Vagina (tissue), 2 donors: ENCODE results near the gene STAT5B. TPM values are rescaled to one million over a fixed set of nuclear protein-coding genes. Genes with fewer than 3 reads are reported as not detected.

Experiments used
- DNase-seq, 2 donors: peaks; one replicate each; pipeline ENCODE4 v3.0.0-alpha.2; 2017; ENCODE audit errors: extremely low spot score in 2 of 2
- H3K27ac ChIP-seq: fragments of 200-600 bp; sonication (generic); one replicate; pipeline ENCODE4 v1.5.1; 2019
- H3K27me3 ChIP-seq: fragments of 200-600 bp; sonication (generic); one replicate; pipeline ENCODE4 v1.5.1; 2019
- H3K36me3 ChIP-seq, 2 donors: fragments of 200-600 bp; sonication (generic); one replicate each; pipeline ENCODE4 v1.5.1; 2017 to 2019
- H3K4me1 ChIP-seq: fragments of 200-600 bp; sonication (generic); one replicate; pipeline ENCODE4 v1.5.1; 2019
- H3K4me3 ChIP-seq, 2 donors: fragments of 200-600 bp; sonication (generic); 1 replicate in 1 of 2; 2 replicates in 1 of 2; pipeline ENCODE4 v1.5.1; 2016 to 2019
- H3K9me3 ChIP-seq: fragments of 200-600 bp; sonication (generic); one replicate; pipeline ENCODE4 v1.5.1; 2019
- POLR2A ChIP-seq, 2 donors: fragments of 450-650 bp; IDR thresholded peaks; one replicate each; pipeline ENCODE4 v1.6.1; 2017; ENCODE audit warnings: antibody characterized with exemption in 2 of 2, mild to moderate bottlenecking in 2 of 2, moderate library complexity in 2 of 2
- POLR2AphosphoS5 ChIP-seq, 2 donors: sonication (generic); formaldehyde crosslinking; IDR thresholded peaks; one replicate each; pipeline ENCODE4 v1.9.0; 2017; ENCODE audit warnings: antibody characterized with exemption in 2 of 2, mild to moderate bottlenecking in 2 of 2, low read depth in 1 of 2; ENCODE audit not compliant: insufficient read depth in 1 of 2
- intact Hi-C: fragments of 100-400 bp; cut with DNase I; formaldehyde crosslinking; loops from one replicate; pipeline ENCODE4 v1.15.1; 2023
- total RNA-seq: library from RNA; depleted of rRNA; stranded (reverse); fragments of >200 nt; gene quantifications from one replicate; pipeline ENCODE4 v1.2.3, GENCODE V29; 2016
- TF ChIP-seq, protein P1 (sequence below), 3 experiments: fragments of 450-650 bp in 2 of 3; fragments of 200-600 bp in 1 of 3; sonication (generic) in 1 of 3; IDR thresholded peaks; one replicate each; pipeline ENCODE4 v1.5.1; 2017 to 2019; ENCODE audit warnings: antibody characterized with exemption in 3 of 3, mild to moderate bottlenecking in 2 of 3, moderate library complexity in 2 of 3

Gene STAT5B
- total RNA-seq, 1 donor from 2014 or later, result 74.6 TPM

DNA sequence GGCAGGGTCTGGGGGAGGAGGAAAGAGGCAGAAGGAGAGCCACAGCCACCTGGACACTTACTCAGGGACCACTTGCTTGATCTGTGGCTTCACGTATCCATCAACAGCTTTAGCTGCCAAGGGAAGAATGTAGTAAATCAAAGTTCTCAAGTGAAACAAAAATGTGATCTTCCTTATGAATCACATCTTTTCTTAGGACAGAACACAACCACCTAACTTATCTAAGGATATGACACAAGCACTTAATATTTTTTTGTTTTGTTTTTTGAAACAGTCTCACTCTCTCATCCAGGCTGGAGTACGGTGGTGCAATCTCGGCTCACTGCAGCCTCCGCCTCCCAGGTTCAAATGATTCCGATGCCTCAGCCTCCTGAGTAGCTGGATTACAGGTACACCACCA is 73.5 kb downstream of the STAT5B start:
- Histone ChIP-seq H3K27me3 (no peaks in the 10 kb centered on the region), H3K27ac (no peak overlapping the region), H3K36me3 (peaks cover 0 to 65% of the 10 kb centered on the region in 2 donors), H3K4me1 (no peaks in the 10 kb centered on the region), H3K9me3 (no peaks in the 10 kb centered on the region), H3K4me3 (no peak overlapping the region)
- TF ChIP-seq POLR2AphosphoS5 (IDR thresholded peaks at IDR 0.05; ENCODE audit: insufficient read depth in 1 of 2, low read depth in 1 of 2) (no peak), POLR2A (IDR thresholded peaks at IDR 0.05) (no peak)
- TF ChIP-seq, protein P1, sequence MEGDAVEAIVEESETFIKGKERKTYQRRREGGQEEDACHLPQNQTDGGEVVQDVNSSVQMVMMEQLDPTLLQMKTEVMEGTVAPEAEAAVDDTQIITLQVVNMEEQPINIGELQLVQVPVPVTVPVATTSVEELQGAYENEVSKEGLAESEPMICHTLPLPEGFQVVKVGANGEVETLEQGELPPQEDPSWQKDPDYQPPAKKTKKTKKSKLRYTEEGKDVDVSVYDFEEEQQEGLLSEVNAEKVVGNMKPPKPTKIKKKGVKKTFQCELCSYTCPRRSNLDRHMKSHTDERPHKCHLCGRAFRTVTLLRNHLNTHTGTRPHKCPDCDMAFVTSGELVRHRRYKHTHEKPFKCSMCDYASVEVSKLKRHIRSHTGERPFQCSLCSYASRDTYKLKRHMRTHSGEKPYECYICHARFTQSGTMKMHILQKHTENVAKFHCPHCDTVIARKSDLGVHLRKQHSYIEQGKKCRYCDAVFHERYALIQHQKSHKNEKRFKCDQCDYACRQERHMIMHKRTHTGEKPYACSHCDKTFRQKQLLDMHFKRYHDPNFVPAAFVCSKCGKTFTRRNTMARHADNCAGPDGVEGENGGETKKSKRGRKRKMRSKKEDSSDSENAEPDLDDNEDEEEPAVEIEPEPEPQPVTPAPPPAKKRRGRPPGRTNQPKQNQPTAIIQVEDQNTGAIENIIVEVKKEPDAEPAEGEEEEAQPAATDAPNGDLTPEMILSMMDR (IDR thresholded peaks at IDR 0.05), result no peak
- DNase-seq, result no peak
- intact Hi-C loops, result no loop called here

DNA sequence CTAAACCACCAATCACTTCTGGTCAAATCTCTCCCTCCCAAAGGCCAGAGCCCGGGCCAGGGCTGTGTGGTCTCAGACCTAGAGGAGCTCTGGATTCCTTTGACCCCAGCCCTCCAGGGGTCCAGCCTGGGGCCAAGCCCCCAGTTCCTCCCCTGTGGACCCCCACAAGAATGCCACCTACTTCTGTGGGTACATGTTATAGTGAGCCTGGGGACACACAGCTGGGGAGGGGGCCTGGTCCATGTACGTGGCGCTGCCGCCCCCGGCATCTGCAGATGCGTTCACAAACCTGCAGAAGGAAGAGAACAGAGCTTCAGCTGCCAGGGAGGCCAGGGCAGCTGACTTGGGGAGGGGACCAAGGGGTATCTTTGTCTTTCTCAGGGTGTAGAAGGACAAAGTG is 74.0 kb downstream of the STAT5B start:
- H3K4me3 ChIP-seq, result no peak overlapping the region
- DNase-seq, result no peak
- no peaks in the 10 kb centered on the region for H3K9me3 ChIP-seq
- no peak overlapping the region for H3K27ac ChIP-seq
- no peaks in the 10 kb centered on the region for H3K4me1 ChIP-seq
- TF ChIP-seq, protein P1 (IDR thresholded peaks at IDR 0.05), result no peak
- TF ChIP-seq POLR2AphosphoS5 (IDR thresholded peaks at IDR 0.05; ENCODE audit: insufficient read depth in 1 of 2, low read depth in 1 of 2) (no peak), POLR2A (IDR thresholded peaks at IDR 0.05) (no peak)
- no peaks in the 10 kb centered on the region for H3K27me3 ChIP-seq
- H3K36me3 ChIP-seq, result peaks cover 0 to 60% of the 10 kb centered on the region in 2 donors
- intact Hi-C loops, result no loop called here

DNA sequence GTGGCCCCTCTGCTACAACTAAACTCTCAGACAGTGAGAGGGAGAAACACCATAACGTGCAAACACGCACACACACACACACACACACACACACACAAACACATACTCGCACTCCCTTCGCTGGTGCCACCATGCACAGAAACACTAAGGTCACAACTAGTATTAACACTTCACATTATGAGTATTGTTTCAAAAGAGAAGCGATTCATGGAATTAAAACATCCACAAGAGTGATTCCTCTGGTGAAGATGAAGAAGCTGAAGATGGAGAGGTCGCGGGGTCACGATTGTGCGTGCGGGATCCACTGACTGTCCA is 74.8 kb downstream of the STAT5B start:
- DNase-seq, result no peak
- Histone ChIP-seq H3K36me3 (peaks cover 0 to 52% of the 10 kb centered on the region in 2 donors), H3K9me3 (no peaks in the 10 kb centered on the region), H3K27me3 (no peaks in the 10 kb centered on the region), H3K4me3 (no peak overlapping the region), H3K27ac (no peak overlapping the region), H3K4me1 (no peaks in the 10 kb centered on the region)
- intact Hi-C loops, result no loop called here
- TF ChIP-seq POLR2AphosphoS5 (IDR thresholded peaks at IDR 0.05; ENCODE audit: insufficient read depth in 1 of 2, low read depth in 1 of 2) (no peak), POLR2A (IDR thresholded peaks at IDR 0.05) (no peak)
- TF ChIP-seq, protein P1 (IDR thresholded peaks at IDR 0.05), result no peak

DNA sequence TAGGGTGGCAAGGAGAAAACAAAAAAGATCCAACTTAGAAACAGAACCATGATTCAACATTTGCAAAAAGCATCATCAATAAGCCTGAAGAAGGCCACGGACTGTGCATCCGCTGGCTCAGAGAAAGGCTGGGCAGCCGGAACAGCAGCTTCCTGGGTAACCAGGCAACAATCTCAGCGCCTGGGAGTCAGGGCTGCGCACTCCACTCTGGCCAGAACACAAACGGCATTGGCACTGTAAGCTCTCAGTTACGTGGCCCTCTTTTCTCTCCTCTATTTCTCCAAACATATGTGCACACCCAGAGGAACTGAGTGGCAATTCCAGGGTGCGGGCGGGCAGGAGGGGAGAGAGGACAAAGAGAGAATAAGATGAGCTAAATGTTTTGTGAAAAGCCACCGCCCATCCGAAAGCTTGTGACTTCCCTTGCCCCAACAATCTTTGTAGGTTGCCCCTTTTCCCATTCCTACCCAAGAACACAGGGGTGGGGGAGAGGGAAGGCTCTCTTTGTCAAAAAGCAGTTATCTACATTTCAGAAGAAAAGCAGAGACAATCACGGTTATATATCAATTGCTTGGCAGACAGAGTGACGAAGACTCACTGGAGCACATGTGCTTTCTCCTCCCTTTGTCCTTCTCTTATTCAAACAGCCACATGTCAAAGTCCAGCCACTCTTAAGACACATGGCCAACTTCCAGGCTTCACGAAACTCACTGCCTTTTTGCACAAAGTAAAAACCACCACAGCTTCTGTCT is 75.3 kb downstream of the STAT5B start:
- no peak for DNase-seq
- intact Hi-C loops, result no loop called here
- no peaks in the 10 kb centered on the region for H3K4me1 ChIP-seq
- no peak overlapping the region for H3K4me3 ChIP-seq
- H3K27ac ChIP-seq, result no peak overlapping the region
- TF ChIP-seq POLR2A (IDR thresholded peaks at IDR 0.05) (no peak), POLR2AphosphoS5 (IDR thresholded peaks at IDR 0.05; ENCODE audit: insufficient read depth in 1 of 2, low read depth in 1 of 2) (no peak)
- TF ChIP-seq, protein P1 (IDR thresholded peaks at IDR 0.05), result no peak
- no peaks in the 10 kb centered on the region for H3K9me3 ChIP-seq
- no peaks in the 10 kb centered on the region for H3K27me3 ChIP-seq
- peaks cover 0 to 47% of the 10 kb centered on the region in 2 donors for H3K36me3 ChIP-seq

DNA sequence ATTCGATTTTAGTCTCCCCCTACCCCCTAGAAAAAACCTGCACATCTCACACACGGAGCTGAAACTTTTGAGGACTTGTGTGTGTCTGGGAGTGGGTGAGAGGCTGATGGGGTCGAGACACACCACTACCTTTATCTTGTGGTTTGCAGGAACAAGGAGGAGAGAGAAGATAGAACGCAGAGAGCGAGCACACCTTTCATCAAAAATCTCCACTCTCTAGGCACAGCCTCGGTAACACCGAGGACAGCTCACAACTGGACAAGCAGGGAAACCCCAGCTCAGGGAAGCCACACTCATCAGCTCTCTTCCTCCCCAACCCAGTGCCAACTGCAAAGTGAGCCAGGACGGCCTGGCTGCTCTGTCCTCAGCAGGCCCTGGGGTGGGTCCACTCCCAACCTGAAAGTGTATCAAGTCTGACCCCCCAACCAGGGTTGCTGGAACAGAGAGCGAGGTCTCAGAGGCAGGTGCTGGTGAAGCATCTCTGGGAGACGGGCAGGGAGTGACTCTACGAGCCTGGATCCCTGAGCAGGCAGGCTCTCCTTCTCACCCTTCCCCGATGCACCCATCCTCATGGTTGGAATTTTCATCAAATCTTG is 76.7 kb downstream of the STAT5B start:
- intact Hi-C loops, result no loop called here

More for the DNA sequence above, 76.7 kb downstream of the STAT5B start:
- H3K4me3 ChIP-seq, result no peak overlapping the region
- DNase-seq, result no peak
- TF ChIP-seq POLR2A (IDR thresholded peaks at IDR 0.05) (no peak), POLR2AphosphoS5 (IDR thresholded peaks at IDR 0.05; ENCODE audit: insufficient read depth in 1 of 2, low read depth in 1 of 2) (no peak)
- TF ChIP-seq, protein P1 (IDR thresholded peaks at IDR 0.05), result no peak
- no peaks in the 10 kb centered on the region for H3K27me3 ChIP-seq
- no peaks in the 10 kb centered on the region for H3K9me3 ChIP-seq
- H3K36me3 ChIP-seq, result peaks cover 0 to 35% of the 10 kb centered on the region in 2 donors
- H3K4me1 ChIP-seq, result peaks cover 4% of the 10 kb centered on the region
- no peak overlapping the region for H3K27ac ChIP-seq
